ENCODE data around the gene KCNAB2.

Gene KCNAB2

GRCh38 chr1:6043561-6043960, 2.1 kb upstream of the KCNAB2 start:
- no peaks in the 10 kb centered on the region for H3K27me3 ChIP-seq (ENCODE audit: insufficient read depth, low read length, poor library complexity, severe bottlenecking)

GRCh38 chr1:6044481-6045109, 1.1 kb upstream of the KCNAB2 start:
- H3K9me3 ChIP-seq (ENCODE audit: insufficient read depth, low read depth, low read length) = no peaks in the 10 kb centered on the region
- no peak overlapping the region for H2AFZ ChIP-seq (ENCODE audit: low read length)
- peak overlapping the region; percentile 27 for H3K4me2 ChIP-seq (ENCODE audit: low read depth, low read length, poor library complexity, severe bottlenecking)
- peaks cover 85% of the 10 kb centered on the region for H4K20me1 ChIP-seq (ENCODE audit: insufficient read depth, low read length, poor library complexity, severe bottlenecking)
- H3K36me3 ChIP-seq (ENCODE audit: insufficient read depth, low read length) = peaks cover 84% of the 10 kb centered on the region; the same call in 1 of the 2 replicates
- H3K9me2 ChIP-seq (replicated peaks; ENCODE audit: low read depth, low read length) = no peaks in the 10 kb centered on the region
- peaks cover 82% of the 10 kb centered on the region for H3K79me2 ChIP-seq (ENCODE audit: insufficient read depth, low read length)
- TF ChIP-seq CTCF (conservative IDR thresholded peaks at IDR 0.05; ENCODE audit: low read length) = no peak
- no peak for TF ChIP-seq EZH2phosphoT487 (IDR thresholded peaks at IDR 0.05; ENCODE audit: borderline replicate concordance)
- H3K9ac ChIP-seq (ENCODE audit: low read depth, low read length, poor library complexity, severe bottlenecking) = peak overlapping the region; percentile 9
- peaks cover 50% of the 10 kb centered on the region for H3K4me1 ChIP-seq (ENCODE audit: insufficient read depth, low read length, poor library complexity, severe bottlenecking)
- no peaks in the 10 kb centered on the region for H3K27me3 ChIP-seq (ENCODE audit: insufficient read depth, low read length, poor library complexity, severe bottlenecking)
- no peak overlapping the region for H3K4me3 ChIP-seq (ENCODE audit: low read length, poor library complexity, severe bottlenecking)
- H3F3A ChIP-seq (ENCODE audit: low read depth) = peaks cover 8% of the 10 kb centered on the region

More at GRCh38 chr1:6043561-6043960, 2.1 kb upstream of the KCNAB2 start:
- Histone ChIP-seq H4K20me1 (ENCODE audit: insufficient read depth, low read length, poor library complexity, severe bottlenecking) (peaks cover 86% of the 10 kb centered on the region), H3F3A (ENCODE audit: low read depth) (peaks cover 8% of the 10 kb centered on the region), H3K4me2 (ENCODE audit: low read depth, low read length, poor library complexity, severe bottlenecking) (peak overlapping the region; percentile 27), H3K9ac (ENCODE audit: low read depth, low read length, poor library complexity, severe bottlenecking) (no peak overlapping the region), H3K9me3 (ENCODE audit: insufficient read depth, low read depth, low read length) (no peaks in the 10 kb centered on the region), H2AFZ (ENCODE audit: low read length) (no peak overlapping the region), H3K36me3 (ENCODE audit: insufficient read depth, low read length) (peaks cover 91% of the 10 kb centered on the region; the same call in 1 of the 2 replicates), H3K79me2 (ENCODE audit: insufficient read depth, low read length) (peaks cover 86% of the 10 kb centered on the region), H3K9me2 (replicated peaks; ENCODE audit: low read depth, low read length) (no peaks in the 10 kb centered on the region), H3K4me3 (ENCODE audit: low read length, poor library complexity, severe bottlenecking) (no peak overlapping the region), H3K4me1 (ENCODE audit: insufficient read depth, low read length, poor library complexity, severe bottlenecking) (peaks cover 56% of the 10 kb centered on the region)
- no peak for TF ChIP-seq EZH2phosphoT487 (IDR thresholded peaks at IDR 0.05; ENCODE audit: borderline replicate concordance)
- TF ChIP-seq CTCF (conservative IDR thresholded peaks at IDR 0.05; ENCODE audit: low read length) = no peak

- TF ChIP-seq EZH2phosphoT487 (IDR thresholded peaks at IDR 0.05; ENCODE audit: borderline replicate concordance) (no peak), CTCF (conservative IDR thresholded peaks at IDR 0.05; ENCODE audit: low read length) (no peak)
- Histone ChIP-seq H4K20me1 (ENCODE audit: insufficient read depth, low read length, poor library complexity, severe bottlenecking) (peaks cover 85% of the 10 kb centered on the region), H3K36me3 (ENCODE audit: insufficient read depth, low read length) (peaks cover 84% of the 10 kb centered on the region; the same call in 1 of the 2 replicates), H3K27me3 (ENCODE audit: insufficient read depth, low read length, poor library complexity, severe bottlenecking) (no peaks in the 10 kb centered on the region), H3K9ac (ENCODE audit: low read depth, low read length, poor library complexity, severe bottlenecking) (no peak overlapping the region), H3K9me3 (ENCODE audit: insufficient read depth, low read depth, low read length) (no peaks in the 10 kb centered on the region), H3K79me2 (ENCODE audit: insufficient read depth, low read length) (peaks cover 77% of the 10 kb centered on the region), H3K9me2 (replicated peaks; ENCODE audit: low read depth, low read length) (no peaks in the 10 kb centered on the region), H3F3A (ENCODE audit: low read depth) (peaks cover 8% of the 10 kb centered on the region), H3K4me3 (ENCODE audit: low read length, poor library complexity, severe bottlenecking) (no peak overlapping the region), H3K4me2 (ENCODE audit: low read depth, low read length, poor library complexity, severe bottlenecking) (no peak overlapping the region), H2AFZ (ENCODE audit: low read length) (no peak overlapping the region), H3K4me1 (ENCODE audit: insufficient read depth, low read length, poor library complexity, severe bottlenecking) (peaks cover 45% of the 10 kb centered on the region)
These were observed 582 bp upstream of the KCNAB2 start for GRCh38 chr1:6045110-6045502.
